Measurements from ENCODE around the gene KRTAP5-3. TPM values are rescaled to one million over a fixed set of nuclear protein-coding genes. Genes with fewer than 3 reads are reported as not detected.
A peak's percentile ranks its signal among the peaks of the same experiment; 100 is the strongest.

KRTAP5-3 gene
- total and polyA plus RNA-seq, 2 of the 8 experiments (the other 6 are each of a cell fraction or from before 2014, with no cell fraction given), result not detected

DNA sequence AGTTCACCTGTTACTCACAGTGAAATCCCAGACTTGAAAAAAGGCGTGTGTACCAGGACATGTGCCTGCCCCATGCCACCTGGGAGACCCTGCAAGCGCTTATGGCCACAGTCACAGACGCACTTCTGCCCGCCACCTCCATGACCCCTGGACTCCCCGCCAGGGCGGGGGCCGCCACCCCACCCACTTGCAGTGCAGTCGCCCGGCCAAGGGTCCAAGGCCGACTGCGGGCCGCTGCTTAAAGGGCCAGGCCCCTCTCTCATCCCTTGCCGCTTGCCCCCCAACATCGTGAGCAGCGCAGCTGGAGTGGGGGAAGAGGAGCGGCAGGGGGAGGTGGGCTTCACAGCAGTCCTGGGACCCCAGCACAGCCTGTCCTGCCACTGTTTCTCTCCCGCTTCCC lies 47.0 kb downstream of the KRTAP5-3 start:
- Histone ChIP-seq H3K56ac (replicated peaks; ENCODE audit: insufficient read length, low read depth, low read length) (no peak overlapping the region), H4K91ac (replicated peaks; ENCODE audit: insufficient read length, low read length) (no peak overlapping the region), H2BK5ac (ENCODE audit: low read depth, low read length) (no peak overlapping the region), H3K9me3 (ENCODE audit: insufficient read depth in 2 of 2, low read depth in 1 of 2, low read length in 1 of 2) (no peaks in the 10 kb centered on the region), H3K18ac (ENCODE audit: extremely low read depth, low read length) (no peak overlapping the region), H3K4ac (replicated peaks; ENCODE audit: insufficient read length, low read depth, low read length) (no peak overlapping the region), H3K4me1 (replicated peaks in 1 of 4; ENCODE audit: control insufficient read depth in 3 of 4, insufficient read depth in 4 of 4, low read length in 3 of 4) (peaks cover 8 to 46% (median 33%) of the 10 kb centered on the region in 4 experiments), H3K14ac (ENCODE audit: insufficient read length) (no peak overlapping the region), H3K79me2 (ENCODE audit: control insufficient read depth in 1 of 2, insufficient read depth in 2 of 2, low read length in 2 of 2) (no peaks in the 10 kb centered on the region), H4K20me1 (replicated peaks in 1 of 2; ENCODE audit: control insufficient read depth in 1 of 2, insufficient read depth in 2 of 2, low read length in 2 of 2) (peaks cover 0 to 21% of the 10 kb centered on the region in 2 experiments), H2BK15ac (ENCODE audit: low read length) (no peak overlapping the region), H3K23me2 (ENCODE audit: low read depth, low read length) (no peaks in the 10 kb centered on the region), H3K79me1 (ENCODE audit: low read depth, low read length) (no peaks in the 10 kb centered on the region), H2BK20ac (ENCODE audit: low read length) (no peak overlapping the region), H4K5ac (ENCODE audit: insufficient read length, low read depth, low read length) (no peak overlapping the region), H3K4me2 (ENCODE audit: insufficient read depth in 1 of 2, low read depth in 2 of 2, low read length in 2 of 2) (no peak overlapping the region), H4K8ac (ENCODE audit: extremely low read depth, insufficient read depth, low read length) (no peak overlapping the region), H2AFZ (ENCODE audit: low read length) (no peak overlapping the region), H3K27ac (ENCODE audit: low read depth, low read length) (no peak overlapping the region), H3K27me3 (replicated peaks in 1 of 4; ENCODE audit: control insufficient read depth in 3 of 4, extremely low read depth in 1 of 4, insufficient read depth in 3 of 4, low read length in 3 of 4) (peaks cover 16 to 33% (median 25%) of the 10 kb centered on the region in 4 experiments), H2BK120ac (replicated peaks; ENCODE audit: low read depth, low read length) (no peak overlapping the region), H2BK12ac (ENCODE audit: low read depth, low read length) (0 out of 2 replicates have a peak overlapping the region, but pooled peaks have one; percentile 39), H3K9ac (replicated peaks in 1 of 4; ENCODE audit: extremely low read depth in 1 of 4, low read depth in 3 of 4, low read length in 3 of 4) (no peak overlapping the region), H2AK5ac (ENCODE audit: low read depth, low read length) (0 out of 2 replicates have a peak overlapping the region, but pooled peaks have one; percentile 13), H3K4me3 (ENCODE audit: extremely low read depth in 1 of 4, insufficient read depth in 2 of 4, low read depth in 3 of 4, low read length in 4 of 4) (no peak overlapping the region), H3K36me3 (ENCODE audit: control insufficient read depth in 2 of 4, insufficient read depth in 4 of 4, low read length in 3 of 4) (no peaks in the 10 kb centered on the region; a peak in 1 of 8 replicates), H3K23ac (ENCODE audit: insufficient read length) (no peak overlapping the region)
- TF ChIP-seq TEAD4 (IDR thresholded peaks at IDR 0.05; ENCODE audit: low read depth, low read length) (no peak), NRF1 (IDR thresholded peaks at IDR 0.05; ENCODE audit: low read depth, low read length) (no peak)
- WGBS, 2 experiments (ENCODE audit: extremely low coverage in 1 of 2, insufficient coverage in 1 of 2, insufficient read length in 1 of 2, insufficient replicate concordance in 2 of 2, low coverage in 1 of 2, low lambda C conversion rate in 2 of 2, missing lambda C conversion rate in 1 of 2), result 93% methylated on average over 15 of the region's 17 CpGs; no CpG with 5 or more reads in 1 of the 2 experiments
- ChIA-PET CTCF (ENCODE audit: partially characterized antibody) (interaction anchor here (0.9 to 9.6 kb wide), 4 partner anchors 12 to 15 kb away, joined by 4 to 140 read pairs (median 10); partner anchors contain the start of gene DUSP8), POLR2A (ENCODE audit: partially characterized antibody) (interaction anchor here (1.6 to 7.0 kb wide), 2 partner anchors 10 to 13 kb away, joined by 3 to 60 read pairs; no protein-coding TSS in a partner anchor)
- FAIRE-seq (no peak), DNase-seq (ENCODE audit: low read depth in 1 of 2, low spot score in 2 of 2) (no peak)

Data from H1 (cell line).